ENCODE measurements around the gene PCDHGA4. TPM values are rescaled to one million over a fixed set of nuclear protein-coding genes. Genes with fewer than 3 reads are reported as not detected.

PCDHGA4 gene
- total RNA-seq, 1 experiment from 2014 or later, result 2.6 TPM

GRCh38 chr5:141403387-141403786, 48.6 kb downstream of the PCDHGA4 start:
- Histone ChIP-seq H3K4me2 (ENCODE audit: insufficient read depth, insufficient read length, low read length) (no peak overlapping the region), H2AFZ (ENCODE audit: low read length) (no peak overlapping the region)
- peaks cover 3% of the 10 kb centered on the region for H3K27me3 Mint-ChIP-seq (ENCODE audit: low read depth)

More at GRCh38 chr5:141403387-141403786, 48.6 kb downstream of the PCDHGA4 start:
- Histone ChIP-seq H4K5ac (ENCODE audit: insufficient read length, low read depth, low read length) (no peak overlapping the region), H3K18ac (ENCODE audit: insufficient read length, low read depth, low read length) (no peak overlapping the region), H3K79me2 (ENCODE audit: insufficient read depth, low read length) (no peaks in the 10 kb centered on the region), H3K14ac (ENCODE audit: insufficient read depth, low read length) (no peak overlapping the region), H3K27ac (ENCODE audit: insufficient read length, low read depth, low read length) (no peak overlapping the region), H2BK15ac (ENCODE audit: low read depth, low read length) (no peak overlapping the region), H3K56ac (ENCODE audit: insufficient read length, low read depth, low read length) (no peak overlapping the region), H4K20me1 (ENCODE audit: control insufficient read depth, insufficient read depth, insufficient read length) (no peaks in the 10 kb centered on the region), H2BK120ac (ENCODE audit: low read depth, low read length, poor library complexity, severe bottlenecking) (no peak overlapping the region), H3K4me1 (ENCODE audit: insufficient read depth, low read length) (no peaks in the 10 kb centered on the region), H2BK12ac (ENCODE audit: insufficient read length, low read depth, low read length) (no peak overlapping the region), H4K8ac (replicated peaks; ENCODE audit: insufficient read length, low read depth, low read length) (no peak overlapping the region), H3K27me3 (ENCODE audit: insufficient read depth, low read length) (no peaks in the 10 kb centered on the region), H4K91ac (ENCODE audit: insufficient read length, low read depth, low read length) (no peak overlapping the region), H3K9me3 (ENCODE audit: control insufficient read depth, low read depth, low read length) (peaks cover 29% of the 10 kb centered on the region), H3K23me2 (ENCODE audit: insufficient read length, low read depth, low read length, poor library complexity, severe bottlenecking) (peaks cover 5% of the 10 kb centered on the region), H3K9ac (ENCODE audit: extremely low read depth, insufficient read length, low read length) (no peak overlapping the region), H2BK5ac (ENCODE audit: insufficient read length, low read length) (no peak overlapping the region), H2BK20ac (ENCODE audit: low read depth, low read length, poor library complexity, severe bottlenecking) (no peak overlapping the region), H3K4ac (ENCODE audit: low read depth, low read length) (no peak overlapping the region), H2AK5ac (ENCODE audit: insufficient read length, low read length) (no peak overlapping the region), H3K79me1 (ENCODE audit: insufficient read depth, low read depth, low read length, poor library complexity, severe bottlenecking) (no peaks in the 10 kb centered on the region), H3T11ph (ENCODE audit: low read length) (no peak overlapping the region), H3K23ac (ENCODE audit: insufficient read length, low read depth, low read length) (no peak overlapping the region)
- TF ChIP-seq CTCF (conservative IDR thresholded peaks at IDR 0.05), result no peak
- H3K36me3 Mint-ChIP-seq (ENCODE audit: insufficient read depth in 1 of 3, low read depth in 3 of 3), result peaks cover 19 to 31% (median 31%) of the 10 kb centered on the region in 3 experiments
- peaks cover 2 to 3% of the 10 kb centered on the region in 2 experiments for H3K4me1 Mint-ChIP-seq
- no CpG with 5 or more reads among the region's 22 CpGs for WGBS (ENCODE audit: extremely low coverage, insufficient read length, low lambda C conversion rate)
- H3K27ac Mint-ChIP-seq, result no peak overlapping the region
- DNase-seq, result no peak
- H3K4me3 Mint-ChIP-seq, result no peak overlapping the region
- peaks cover 33 to 51% of the 10 kb centered on the region in 2 experiments for H3K9me3 Mint-ChIP-seq

Other genes with a start within 250 kb of the PCDHGA4 start
- 1.3 and 1.6 TPM in 2 replicates for gene PCDHB4, start 233.2 kb upstream of the PCDHGA4 start, total RNA-seq (2021)
- 2.8 and 2.9 TPM in 2 replicates for gene PCDHB5, start 219.8 kb upstream of the PCDHGA4 start, total RNA-seq (2021)
- 0.22 TPM in 1 of 2 replicates, not detected in the other for gene PCDHB6, start 205.0 kb upstream of the PCDHGA4 start, total RNA-seq (2021)
- 0.42 and 0.52 TPM in 2 replicates for gene PCDHB7, start 182.4 kb upstream of the PCDHGA4 start, total RNA-seq (2021)
- gene PCDHB8, start 177.2 kb upstream of the PCDHGA4 start, total RNA-seq (2021), result 0.57 and 0.86 TPM in 2 replicates
- 6.5 and 8.0 TPM in 2 replicates for gene PCDHB16, start 172.6 kb upstream of the PCDHGA4 start, total RNA-seq (2021)
- 2.6 and 2.9 TPM in 2 replicates for gene PCDHB9, start 167.9 kb upstream of the PCDHGA4 start, total RNA-seq (2021)
- gene PCDHB10, start 162.7 kb upstream of the PCDHGA4 start, total RNA-seq (2021), result 1.5 and 1.6 TPM in 2 replicates
- 1.9 and 2.0 TPM in 2 replicates for gene PCDHB11, start 155.4 kb upstream of the PCDHGA4 start, total RNA-seq (2021)
- gene PCDHB12, start 146.3 kb upstream of the PCDHGA4 start, total RNA-seq (2021), result 2.3 and 3.1 TPM in 2 replicates
- gene PCDHB13, start 141.1 kb upstream of the PCDHGA4 start, total RNA-seq (2021), result 1.5 and 1.7 TPM in 2 replicates
- 1.5 and 2.4 TPM in 2 replicates for gene PCDHB14, start 131.7 kb upstream of the PCDHGA4 start, total RNA-seq (2021)
- gene PCDHB15, start 109.6 kb upstream of the PCDHGA4 start, total RNA-seq (2021), result 5.2 and 7.0 TPM in 2 replicates
- gene SLC25A2, start 51.0 kb upstream of the PCDHGA4 start, total RNA-seq (2021), result not detected in 2 replicates
- 90.3 TPM in 2 replicates for gene TAF7, start 34.2 kb upstream of the PCDHGA4 start, total RNA-seq (2021)
- 0.63 and 0.72 TPM in 2 replicates for gene PCDHGA1, start 24.5 kb upstream of the PCDHGA4 start, total RNA-seq (2021)
- 0.90 and 1.1 TPM in 2 replicates for gene PCDHGA2, start 16.3 kb upstream of the PCDHGA4 start, total RNA-seq (2021)
- 0.88 and 0.94 TPM in 2 replicates for gene PCDHGA3, start 11.2 kb upstream of the PCDHGA4 start, total RNA-seq (2021)
- gene PCDHGB1, start 4.9 kb upstream of the PCDHGA4 start, total RNA-seq (2021), result 5.0 and 5.2 TPM in 2 replicates
- gene PCDHGB2, start 5.0 kb downstream of the PCDHGA4 start, total RNA-seq (2021), result 3.2 and 3.8 TPM in 2 replicates
- gene PCDHGA5, start 9.1 kb downstream of the PCDHGA4 start, total RNA-seq (2021), result 1.1 and 1.3 TPM in 2 replicates
- gene PCDHGB3, start 15.2 kb downstream of the PCDHGA4 start, total RNA-seq (2021), result 1.6 and 1.7 TPM in 2 replicates
- 1.5 and 1.7 TPM in 2 replicates for gene PCDHGA6, start 18.9 kb downstream of the PCDHGA4 start, total RNA-seq (2021)
- gene PCDHGA7, start 27.7 kb downstream of the PCDHGA4 start, total RNA-seq (2021), result 0.83 and 0.88 TPM in 2 replicates
- 3.8 and 4.2 TPM in 2 replicates for gene PCDHGB4, start 32.7 kb downstream of the PCDHGA4 start, total RNA-seq (2021)
- gene PCDHGA8, start 37.6 kb downstream of the PCDHGA4 start, total RNA-seq (2021), result 0.90 and 1.0 TPM in 2 replicates
- gene PCDHGB5, start 42.9 kb downstream of the PCDHGA4 start, total RNA-seq (2021), result 3.6 and 3.8 TPM in 2 replicates
- gene PCDHGA9, start 47.8 kb downstream of the PCDHGA4 start, total RNA-seq (2021), result 0.83 and 1.3 TPM in 2 replicates
- 5.5 and 6.0 TPM in 2 replicates for gene PCDHGB6, start 53.0 kb downstream of the PCDHGA4 start, total RNA-seq (2021)
- 12.5 and 15.1 TPM in 2 replicates for gene PCDHGA10, start 58.0 kb downstream of the PCDHGA4 start, total RNA-seq (2021)
- 6.8 and 7.7 TPM in 2 replicates for gene PCDHGB7, start 62.7 kb downstream of the PCDHGA4 start, total RNA-seq (2021)
- 2.6 and 2.7 TPM in 2 replicates for gene PCDHGA11, start 66.0 kb downstream of the PCDHGA4 start, total RNA-seq (2021)
- gene PCDHGA12, start 75.5 kb downstream of the PCDHGA4 start, total RNA-seq (2021), result 1.3 and 1.4 TPM in 2 replicates
- 19.8 and 22.6 TPM in 2 replicates for gene PCDHGC3, start 120.9 kb downstream of the PCDHGA4 start, total RNA-seq (2021)
- gene PCDHGC4, start 130.0 kb downstream of the PCDHGA4 start, total RNA-seq (2021), result 4.0 and 4.3 TPM in 2 replicates
- 0.57 and 0.66 TPM in 2 replicates for gene PCDHGC5, start 134.1 kb downstream of the PCDHGA4 start, total RNA-seq (2021)

Measured in H9 (cell line).